ENCODE results near the gene DNAH17. TPM values are rescaled to one million over a fixed set of nuclear protein-coding genes. Genes with fewer than 3 reads are reported as not detected.

DNAH17 gene
- total RNA-seq, 1 experiment from 2014 or later = 0.13 TPM

DNA sequence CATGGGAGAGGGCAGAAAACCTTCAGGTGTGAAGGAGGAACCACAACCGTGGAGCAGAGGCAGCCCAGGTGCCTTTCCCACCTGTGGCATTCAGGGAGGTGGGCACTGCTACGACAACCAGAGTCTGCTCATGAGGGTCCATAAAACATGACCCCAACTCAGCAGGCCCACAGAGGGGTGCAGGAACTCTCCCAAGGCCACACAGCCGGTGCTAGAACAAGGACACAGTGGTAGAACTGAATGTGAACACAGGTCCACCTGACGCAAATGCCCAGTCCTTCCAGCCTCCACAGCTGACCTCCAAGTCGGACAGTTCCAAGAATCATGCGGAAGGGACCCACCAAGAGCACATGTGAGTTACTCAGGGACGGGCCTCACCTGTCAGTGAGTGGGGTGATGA lies 76.4 kb downstream of the DNAH17 start:
- Histone ChIP-seq H2BK5ac (ENCODE audit: insufficient read length, low read length) (no peak overlapping the region), H3K23me2 (ENCODE audit: insufficient read length, low read depth, low read length, poor library complexity, severe bottlenecking) (no peaks in the 10 kb centered on the region), H4K20me1 (ENCODE audit: control insufficient read depth, insufficient read depth, insufficient read length) (no peaks in the 10 kb centered on the region), H3T11ph (ENCODE audit: low read length) (no peak overlapping the region), H4K8ac (replicated peaks; ENCODE audit: insufficient read length, low read depth, low read length) (no peak overlapping the region), H3K18ac (ENCODE audit: insufficient read length, low read depth, low read length) (no peak overlapping the region), H2BK20ac (ENCODE audit: low read depth, low read length, poor library complexity, severe bottlenecking) (no peak overlapping the region), H3K4me2 (ENCODE audit: insufficient read depth, insufficient read length, low read length) (no peak overlapping the region), H2BK15ac (ENCODE audit: low read depth, low read length) (no peak overlapping the region), H3K56ac (ENCODE audit: insufficient read length, low read depth, low read length) (no peak overlapping the region), H2AK5ac (ENCODE audit: insufficient read length, low read length) (no peak overlapping the region), H2BK12ac (ENCODE audit: insufficient read length, low read depth, low read length) (no peak overlapping the region), H3K14ac (ENCODE audit: insufficient read depth, low read length) (no peak overlapping the region), H4K91ac (ENCODE audit: insufficient read length, low read depth, low read length) (no peak overlapping the region), H3K27me3 (ENCODE audit: insufficient read depth, low read length) (no peaks in the 10 kb centered on the region), H2BK120ac (ENCODE audit: low read depth, low read length, poor library complexity, severe bottlenecking) (no peak overlapping the region), H2AFZ (ENCODE audit: low read length) (no peak overlapping the region), H3K9ac (ENCODE audit: extremely low read depth, insufficient read length, low read length) (no peak overlapping the region), H3K27ac (ENCODE audit: insufficient read length, low read depth, low read length) (no peak overlapping the region), H3K4ac (ENCODE audit: low read depth, low read length) (no peak overlapping the region), H3K9me3 (ENCODE audit: control insufficient read depth, low read depth, low read length) (no peaks in the 10 kb centered on the region), H4K5ac (ENCODE audit: insufficient read length, low read depth, low read length) (no peak overlapping the region), H3K23ac (ENCODE audit: insufficient read length, low read depth, low read length) (no peak overlapping the region), H3K79me2 (ENCODE audit: insufficient read depth, low read length) (no peaks in the 10 kb centered on the region), H3K4me1 (ENCODE audit: insufficient read depth, low read length) (peaks cover 4% of the 10 kb centered on the region), H3K79me1 (ENCODE audit: insufficient read depth, low read depth, low read length, poor library complexity, severe bottlenecking) (no peaks in the 10 kb centered on the region)
- Mint-ChIP-seq H3K27me3 (ENCODE audit: low read depth) (peaks cover 7% of the 10 kb centered on the region), H3K27ac (no peak overlapping the region), H3K4me1 (peaks cover 12 to 15% of the 10 kb centered on the region in 2 experiments), H3K36me3 (ENCODE audit: insufficient read depth in 1 of 3, low read depth in 3 of 3) (no peaks in the 10 kb centered on the region), H3K9me3 (no peaks in the 10 kb centered on the region), H3K4me3 (no peak overlapping the region)
- TF ChIP-seq CTCF (conservative IDR thresholded peaks at IDR 0.05) = no peak
- no CpG with 5 or more reads among the region's 7 CpGs for WGBS (ENCODE audit: extremely low coverage, insufficient read length, low lambda C conversion rate)
- DNase-seq = no peak

Measured in H9 (cell line).